ENCODE data around the gene ANKRD52.

DNA sequence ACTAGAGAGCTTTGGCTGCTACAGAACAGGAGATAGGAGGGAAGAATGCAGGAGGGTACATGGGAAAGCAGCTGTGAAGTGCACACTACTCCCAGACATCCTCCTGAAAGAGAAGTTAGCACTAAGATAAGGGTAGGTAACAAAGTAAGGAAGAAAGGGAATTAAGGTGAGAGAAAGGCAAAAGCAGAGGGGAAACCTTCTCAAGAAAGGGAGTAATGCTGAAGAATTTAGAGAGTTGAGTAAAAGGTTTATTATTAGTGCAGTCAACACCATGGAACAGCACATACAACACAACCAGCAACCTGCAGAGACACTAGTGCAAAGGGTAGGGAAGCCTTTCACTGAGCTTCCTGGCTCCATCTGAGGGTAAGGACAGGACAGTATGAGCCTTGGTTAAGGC, 53.9 kb downstream of the ANKRD52 start:
- TF ChIP-seq, protein P1, sequence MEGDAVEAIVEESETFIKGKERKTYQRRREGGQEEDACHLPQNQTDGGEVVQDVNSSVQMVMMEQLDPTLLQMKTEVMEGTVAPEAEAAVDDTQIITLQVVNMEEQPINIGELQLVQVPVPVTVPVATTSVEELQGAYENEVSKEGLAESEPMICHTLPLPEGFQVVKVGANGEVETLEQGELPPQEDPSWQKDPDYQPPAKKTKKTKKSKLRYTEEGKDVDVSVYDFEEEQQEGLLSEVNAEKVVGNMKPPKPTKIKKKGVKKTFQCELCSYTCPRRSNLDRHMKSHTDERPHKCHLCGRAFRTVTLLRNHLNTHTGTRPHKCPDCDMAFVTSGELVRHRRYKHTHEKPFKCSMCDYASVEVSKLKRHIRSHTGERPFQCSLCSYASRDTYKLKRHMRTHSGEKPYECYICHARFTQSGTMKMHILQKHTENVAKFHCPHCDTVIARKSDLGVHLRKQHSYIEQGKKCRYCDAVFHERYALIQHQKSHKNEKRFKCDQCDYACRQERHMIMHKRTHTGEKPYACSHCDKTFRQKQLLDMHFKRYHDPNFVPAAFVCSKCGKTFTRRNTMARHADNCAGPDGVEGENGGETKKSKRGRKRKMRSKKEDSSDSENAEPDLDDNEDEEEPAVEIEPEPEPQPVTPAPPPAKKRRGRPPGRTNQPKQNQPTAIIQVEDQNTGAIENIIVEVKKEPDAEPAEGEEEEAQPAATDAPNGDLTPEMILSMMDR (IDR thresholded peaks at IDR 0.05; ENCODE audit: borderline replicate concordance, extremely low read depth, low read length, poor library complexity, severe bottlenecking) = no peak
- no peak for TF ChIP-seq EZH2 (IDR thresholded peaks at IDR 0.05; ENCODE audit: borderline replicate concordance, low read depth, low read length, severe bottlenecking)

Data from DND-41 (cell line).